ENCODE data around the gene TMEM131. TPM values are rescaled to one million over a fixed set of nuclear protein-coding genes. Genes with fewer than 3 reads are reported as not detected.

The TMEM131 gene
- polyA plus RNA-seq, 10 donors, result 37.2 to 58.2 (median 44.1) TPM

- DNase-seq, result peak in 1 of 3 donors; percentile 46
Measured at GRCh38 chr2:97740590-97741182, 255.1 kb downstream of the TMEM131 start.

GRCh38 chr2:97739893-97740245 lies 255.9 kb downstream of the TMEM131 start:
- DNase-seq, result no peak

- no peak for DNase-seq
Measured at GRCh38 chr2:97739020-97739892, 256.5 kb downstream of the TMEM131 start.

- no peak for DNase-seq
Measured at GRCh38 chr2:97738179-97739019, 257.3 kb downstream of the TMEM131 start.

GRCh38 chr2:97737421-97738178 lies 258.1 kb downstream of the TMEM131 start:
- DNase-seq, result no peak

GRCh38 chr2:97736608-97737330 lies 259.0 kb downstream of the TMEM131 start:
- DNase-seq, result no peak

- no peak for DNase-seq
Measured at GRCh38 chr2:97736185-97736584, 259.6 kb downstream of the TMEM131 start.

GRCh38 chr2:97735161-97735561 lies 260.6 kb downstream of the TMEM131 start:
- no peak for DNase-seq

- no peak for DNase-seq
Measured at GRCh38 chr2:97734061-97735051, 261.4 kb downstream of the TMEM131 start.

- DNase-seq, result no peak
Measured at GRCh38 chr2:97733341-97734035, 262.3 kb downstream of the TMEM131 start.

GRCh38 chr2:97732436-97733340 lies 263.1 kb downstream of the TMEM131 start:
- DNase-seq, result no peak

- DNase-seq, result no peak
Measured at GRCh38 chr2:97731274-97732020, 264.3 kb downstream of the TMEM131 start.

- no peak for DNase-seq
Measured at GRCh38 chr2:97730245-97730644, 265.5 kb downstream of the TMEM131 start.

GRCh38 chr2:97728091-97728731 lies 267.5 kb downstream of the TMEM131 start:
- peak; percentile 42 to 79 (median 62) for DNase-seq

GRCh38 chr2:97727296-97727695 lies 268.5 kb downstream of the TMEM131 start:
- DNase-seq, result no peak

GRCh38 chr2:97726261-97727064 lies 269.3 kb downstream of the TMEM131 start:
- peak; percentile 42 to 72 (median 47) for DNase-seq

Measured in muscle of back (tissue), 11 donors.